Esophagus (tissue), 2 donors: ENCODE results near the gene TBL1XR1. TPM values are rescaled to one million over a fixed set of nuclear protein-coding genes. Genes with fewer than 3 reads are reported as not detected.

Source experiments
- H3K27ac ChIP-seq, 2 donors: one replicate each; pipeline ENCODE4 v1.5.1; 2013; ENCODE audit warnings: low read depth in 2 of 2, mild to moderate bottlenecking in 2 of 2, inconsistent platforms in 1 of 2, low read length in 1 of 2, moderate library complexity in 1 of 2
- H3K27me3 ChIP-seq, 2 donors: one replicate each; pipeline ENCODE4 v1.6.1; 2013; ENCODE audit warnings: low read length in 2 of 2, control low read depth in 1 of 2, mild to moderate bottlenecking in 1 of 2; ENCODE audit not compliant: insufficient read depth in 2 of 2, control insufficient read depth in 1 of 2
- H3K36me3 ChIP-seq, 2 donors: one replicate each; pipeline ENCODE4 v1.6.1; 2013; ENCODE audit warnings: low read length in 1 of 2; ENCODE audit not compliant: control insufficient read depth in 2 of 2, insufficient read depth in 2 of 2
- H3K4me1 ChIP-seq, 2 donors: one replicate each; pipeline ENCODE4 v1.6.1; 2013; ENCODE audit warnings: low read length in 1 of 2; ENCODE audit not compliant: control insufficient read depth in 2 of 2, insufficient read depth in 2 of 2
- H3K4me3 ChIP-seq, 2 donors: one replicate each; pipeline ENCODE4 v1.5.1; 2013; ENCODE audit warnings: low read length in 2 of 2, mild to moderate bottlenecking in 2 of 2, low read depth in 1 of 2, moderate library complexity in 1 of 2
- H3K9me3 ChIP-seq, 2 donors: one replicate each; pipeline ENCODE4 v1.6.1; 2013; ENCODE audit warnings: mild to moderate bottlenecking in 2 of 2, low read depth in 1 of 2, low read length in 1 of 2, moderate library complexity in 1 of 2; ENCODE audit not compliant: control insufficient read depth in 2 of 2, insufficient read depth in 1 of 2
- WGBS, 2 donors: extraction: QIAGEN DNeasy Blood & Tissue Kit; methylation state at CpG; one replicate each; pipeline ENCODE4 v1.1.7; 2013; 5-methylcytosine and 5-hydroxymethylcytosine counted together
- polyA plus RNA-seq, 2 donors: library from polyadenylated mRNA; stranded (reverse); fragments of 200-250 nt; gene quantifications; one replicate each; pipeline ENCODE4 v1.2.3, GENCODE V29; 2013
- donor health status: healthy with polysubstance abuse.
- donor health status: Bipolar disorder and iron deficiency.

Gene TBL1XR1
- polyA plus RNA-seq, 2 donors = 16.2 to 19.3 TPM

GRCh38 chr3:177051411-177051810 is 145.9 kb downstream of the TBL1XR1 start:
- Histone ChIP-seq H3K36me3 (peaks cover 0 to 4% of the 10 kb centered on the region in 2 donors), H3K9me3 (no peaks in the 10 kb centered on the region), H3K4me3 (no peak overlapping the region), H3K27me3 (no peaks in the 10 kb centered on the region), H3K27ac (no peak overlapping the region), H3K4me1 (no peaks in the 10 kb centered on the region)
- WGBS, 2 donors = 64 to 73% methylated on average over 4 of the region's 4 CpGs

- Histone ChIP-seq H3K36me3 (peaks cover 0 to 4% of the 10 kb centered on the region in 2 donors), H3K9me3 (no peaks in the 10 kb centered on the region), H3K4me3 (no peak overlapping the region), H3K27me3 (no peaks in the 10 kb centered on the region), H3K27ac (no peak overlapping the region), H3K4me1 (no peaks in the 10 kb centered on the region)
- 50 to 54% methylated on average over 5 of the region's 5 CpGs for WGBS, 2 donors
These were observed 146.6 kb downstream of the TBL1XR1 start for GRCh38 chr3:177050501-177051237.

GRCh38 chr3:177045767-177046166 is 151.5 kb downstream of the TBL1XR1 start:
- peaks cover 0 to 4% of the 10 kb centered on the region in 2 donors for H3K4me1 ChIP-seq
- no peak overlapping the region for H3K4me3 ChIP-seq
- no peaks in the 10 kb centered on the region for H3K9me3 ChIP-seq
- no peak overlapping the region for H3K27ac ChIP-seq
- 78 to 83% methylated on average over 2 of the region's 2 CpGs for WGBS, 2 donors
- H3K27me3 ChIP-seq = no peaks in the 10 kb centered on the region
- H3K36me3 ChIP-seq = peaks cover 0 to 4% of the 10 kb centered on the region in 2 donors

GRCh38 chr3:177045222-177045621 is 152.1 kb downstream of the TBL1XR1 start:
- Histone ChIP-seq H3K27me3 (no peaks in the 10 kb centered on the region), H3K9me3 (no peaks in the 10 kb centered on the region), H3K4me1 (peaks cover 0 to 4% of the 10 kb centered on the region in 2 donors), H3K4me3 (no peak overlapping the region), H3K27ac (no peak overlapping the region), H3K36me3 (peaks cover 0 to 4% of the 10 kb centered on the region in 2 donors)
- 95% methylated on average over 7 of the region's 7 CpGs for WGBS, 2 donors

GRCh38 chr3:177041730-177042551 is 155.3 kb downstream of the TBL1XR1 start:
- Histone ChIP-seq H3K9me3 (no peaks in the 10 kb centered on the region), H3K36me3 (peaks cover 0 to 4% of the 10 kb centered on the region in 2 donors), H3K27me3 (no peaks in the 10 kb centered on the region), H3K27ac (no peak overlapping the region), H3K4me3 (no peak overlapping the region), H3K4me1 (peaks cover 0 to 4% of the 10 kb centered on the region in 2 donors)
- WGBS, 2 donors = 83% methylated on average over 8 of the region's 8 CpGs

- peak overlapping the region in 1 of 2 donors; percentile 22 for H3K27ac ChIP-seq
- no peak overlapping the region for H3K4me3 ChIP-seq
- H3K36me3 ChIP-seq = peaks cover 0 to 4% of the 10 kb centered on the region in 2 donors
- no peaks in the 10 kb centered on the region for H3K27me3 ChIP-seq
- H3K4me1 ChIP-seq = peaks cover 0 to 4% of the 10 kb centered on the region in 2 donors
- 36 to 45% methylated on average over 2 of the region's 2 CpGs for WGBS, 2 donors
- H3K9me3 ChIP-seq = no peaks in the 10 kb centered on the region
These were observed 156.1 kb downstream of the TBL1XR1 start for GRCh38 chr3:177041021-177041729.

GRCh38 chr3:177039490-177040274 is 157.6 kb downstream of the TBL1XR1 start:
- Histone ChIP-seq H3K4me1 (peaks cover 0 to 4% of the 10 kb centered on the region in 2 donors), H3K36me3 (peaks cover 0 to 4% of the 10 kb centered on the region in 2 donors), H3K27me3 (no peaks in the 10 kb centered on the region), H3K27ac (no peak overlapping the region), H3K4me3 (no peak overlapping the region), H3K9me3 (no peaks in the 10 kb centered on the region)
- WGBS, 2 donors = 89 to 94% methylated on average over 4 of the region's 4 CpGs

- H3K4me1 ChIP-seq = peaks cover 0 to 4% of the 10 kb centered on the region in 2 donors
- H3K36me3 ChIP-seq = peaks cover 0 to 7% of the 10 kb centered on the region in 2 donors
- H3K27me3 ChIP-seq = no peaks in the 10 kb centered on the region
- 85 to 96% methylated on average over 4 of the region's 4 CpGs for WGBS, 2 donors
- H3K27ac ChIP-seq = no peak overlapping the region
- no peak overlapping the region for H3K4me3 ChIP-seq
- H3K9me3 ChIP-seq = no peaks in the 10 kb centered on the region
These were observed 160.0 kb downstream of the TBL1XR1 start for GRCh38 chr3:177037241-177037640.

GRCh38 chr3:177035676-177036075 is 161.6 kb downstream of the TBL1XR1 start:
- H3K4me3 ChIP-seq = no peak overlapping the region
- H3K9me3 ChIP-seq = no peaks in the 10 kb centered on the region
- H3K27ac ChIP-seq = no peak overlapping the region
- 95 to 97% methylated on average over 4 of the region's 4 CpGs for WGBS, 2 donors
- no peaks in the 10 kb centered on the region for H3K4me1 ChIP-seq
- no peaks in the 10 kb centered on the region for H3K27me3 ChIP-seq
- peaks cover 0 to 7% of the 10 kb centered on the region in 2 donors for H3K36me3 ChIP-seq
